Fibroblast of villous mesenchyme (primary cell): ENCODE results near the gene KIAA1671. TPM values are rescaled to one million over a fixed set of nuclear protein-coding genes. Genes with fewer than 3 reads are reported as not detected.

ENCODE experiments used
- DNase-seq: peaks from one replicate; pipeline ENCODE4 v3.0.0-alpha.2; 2010; ENCODE audit warnings: low read depth
- H3K4me3 ChIP-seq: 2 replicates; pipeline ENCODE4 v1.5.1; 2011; ENCODE audit warnings: low read depth, mild to moderate bottlenecking, low read length
- total RNA-seq: library from RNA; depleted of rRNA; stranded (reverse); fragments of >200 nt; gene quantifications from 2 replicates; pipeline ENCODE4 v1.2.3, GENCODE V29; 2012
- TF ChIP-seq, protein P1 (sequence below): IDR thresholded peaks from 2 replicates; pipeline ENCODE4 v1.5.1; 2012; ENCODE audit warnings: low read depth, mild to moderate bottlenecking, low read length; ENCODE audit not compliant: insufficient read depth

KIAA1671 gene
- total RNA-seq, 1 donor, result 3.5 TPM

DNA sequence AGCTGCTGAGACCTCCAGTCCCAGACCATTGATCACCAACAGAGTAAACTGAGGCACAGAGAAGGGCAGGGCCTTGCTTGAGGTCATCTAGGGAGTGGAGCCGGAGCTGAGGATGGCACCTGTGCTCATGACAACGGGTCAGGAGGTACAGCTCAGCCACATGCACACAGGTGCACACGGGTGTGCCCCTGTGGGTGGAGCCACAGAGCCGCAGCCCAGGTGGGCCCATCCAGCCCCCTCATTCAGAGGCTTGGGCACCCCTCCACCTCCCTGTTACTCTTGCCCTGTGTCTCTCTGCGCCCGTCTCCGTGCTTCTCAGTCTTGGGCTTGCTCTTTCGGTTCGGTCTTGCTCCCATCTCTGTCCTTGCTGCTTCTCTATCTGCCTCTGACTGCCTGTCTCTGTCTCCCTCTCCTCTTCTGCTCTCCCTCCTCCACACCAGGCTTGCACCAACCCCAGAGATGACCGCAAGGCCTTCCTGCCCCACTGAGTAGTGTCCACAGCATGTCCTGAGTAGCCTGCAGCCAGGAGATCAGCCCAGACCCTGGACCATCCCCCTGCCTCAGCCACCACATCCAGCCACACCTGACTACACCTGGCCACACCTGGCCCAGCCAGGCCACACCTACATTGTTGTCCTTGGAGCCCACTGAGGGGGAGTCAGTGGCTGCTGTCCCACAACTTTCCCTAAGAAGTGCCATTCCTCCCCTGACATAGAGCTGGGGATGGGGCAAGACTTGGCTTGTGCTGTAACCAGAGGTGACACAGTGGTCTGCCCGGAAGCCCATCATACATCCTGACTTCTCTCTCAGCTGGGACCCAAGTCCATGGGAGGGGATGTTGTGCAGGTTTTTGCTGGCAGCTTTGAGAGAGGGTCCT is 207.8 kb downstream of the KIAA1671 start:
- TF ChIP-seq, protein P1, sequence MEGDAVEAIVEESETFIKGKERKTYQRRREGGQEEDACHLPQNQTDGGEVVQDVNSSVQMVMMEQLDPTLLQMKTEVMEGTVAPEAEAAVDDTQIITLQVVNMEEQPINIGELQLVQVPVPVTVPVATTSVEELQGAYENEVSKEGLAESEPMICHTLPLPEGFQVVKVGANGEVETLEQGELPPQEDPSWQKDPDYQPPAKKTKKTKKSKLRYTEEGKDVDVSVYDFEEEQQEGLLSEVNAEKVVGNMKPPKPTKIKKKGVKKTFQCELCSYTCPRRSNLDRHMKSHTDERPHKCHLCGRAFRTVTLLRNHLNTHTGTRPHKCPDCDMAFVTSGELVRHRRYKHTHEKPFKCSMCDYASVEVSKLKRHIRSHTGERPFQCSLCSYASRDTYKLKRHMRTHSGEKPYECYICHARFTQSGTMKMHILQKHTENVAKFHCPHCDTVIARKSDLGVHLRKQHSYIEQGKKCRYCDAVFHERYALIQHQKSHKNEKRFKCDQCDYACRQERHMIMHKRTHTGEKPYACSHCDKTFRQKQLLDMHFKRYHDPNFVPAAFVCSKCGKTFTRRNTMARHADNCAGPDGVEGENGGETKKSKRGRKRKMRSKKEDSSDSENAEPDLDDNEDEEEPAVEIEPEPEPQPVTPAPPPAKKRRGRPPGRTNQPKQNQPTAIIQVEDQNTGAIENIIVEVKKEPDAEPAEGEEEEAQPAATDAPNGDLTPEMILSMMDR, result no peak
- H3K4me3 ChIP-seq, result no peak overlapping the region
- no peak for DNase-seq

DNA sequence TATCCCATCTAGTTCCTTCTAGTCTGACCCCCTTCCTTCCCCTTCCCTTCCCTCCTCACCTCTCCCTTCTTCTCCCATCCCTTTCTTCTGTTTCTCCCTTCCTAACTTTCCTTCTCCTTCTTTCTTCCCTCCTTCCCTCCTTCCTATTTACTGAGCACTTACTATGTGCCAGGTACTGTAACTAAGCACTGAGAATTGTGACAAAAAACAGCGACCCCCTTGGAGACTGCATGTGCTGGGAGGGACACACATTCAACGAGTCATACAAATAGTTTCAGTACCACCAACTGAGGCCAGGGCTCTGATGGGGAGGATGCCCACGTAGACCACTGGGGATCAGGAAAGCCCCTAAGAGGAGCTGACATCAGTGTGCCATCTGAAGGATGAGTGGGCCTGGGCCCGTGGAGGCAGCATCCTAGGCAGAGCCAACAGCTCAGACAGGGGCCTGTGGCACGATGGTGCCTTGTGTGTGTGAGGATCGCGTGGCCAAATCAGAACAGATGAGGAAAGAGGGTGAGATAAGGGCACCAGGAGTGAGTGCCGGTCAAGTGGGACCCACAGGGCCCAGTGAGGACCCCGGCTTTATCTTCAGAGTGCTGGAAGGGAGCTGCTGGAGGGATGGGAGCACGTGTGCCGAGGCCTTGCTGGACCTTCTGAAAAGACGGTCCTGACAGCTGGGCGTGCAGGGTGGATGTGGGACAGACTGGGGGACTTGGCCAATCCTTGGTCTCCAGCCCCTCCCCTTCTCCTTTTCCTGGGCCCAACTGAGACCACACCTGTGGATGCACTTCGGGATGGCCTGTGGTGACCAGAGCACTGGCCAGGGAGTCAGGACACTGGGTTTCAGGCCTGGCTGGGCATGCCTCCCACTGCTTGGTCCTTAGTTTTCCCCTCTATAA is 208.8 kb downstream of the KIAA1671 start:
- no peak for DNase-seq
- TF ChIP-seq, protein P1, result no peak

DNA sequence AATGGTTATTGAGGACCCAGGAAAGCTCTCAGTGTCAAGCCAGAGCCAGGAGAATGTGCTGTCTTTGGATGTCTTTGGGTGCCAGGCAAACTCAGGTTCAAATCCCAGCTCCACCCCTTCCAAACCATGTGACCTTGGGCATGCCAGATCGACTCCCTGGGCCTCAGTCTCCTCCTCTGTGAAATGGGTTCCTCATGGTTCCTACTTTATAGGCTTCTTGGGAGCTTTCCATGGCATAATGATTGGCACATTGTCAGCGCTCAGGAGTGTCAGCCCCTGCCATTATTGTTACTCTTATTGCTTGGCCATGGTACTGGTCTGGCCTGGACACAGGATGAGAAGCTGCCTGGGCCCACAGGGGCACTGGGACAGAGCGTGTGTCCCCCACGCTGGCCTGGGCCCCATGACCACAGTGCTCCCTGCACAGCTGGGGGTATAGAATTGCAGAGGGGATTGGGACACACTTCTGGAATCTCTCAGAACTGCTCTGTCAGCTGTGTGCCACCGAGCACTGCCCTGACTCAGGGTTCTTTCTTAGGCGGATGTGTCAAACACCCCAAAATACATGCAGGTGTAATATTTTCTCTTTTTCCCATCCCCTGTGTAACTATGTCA is 209.5 kb downstream of the KIAA1671 start:
- TF ChIP-seq, protein P1, result no peak
- no peak for DNase-seq
- no peak overlapping the region for H3K4me3 ChIP-seq

More for the DNA sequence above, 208.8 kb downstream of the KIAA1671 start:
- H3K4me3 ChIP-seq, result no peak overlapping the region

DNA sequence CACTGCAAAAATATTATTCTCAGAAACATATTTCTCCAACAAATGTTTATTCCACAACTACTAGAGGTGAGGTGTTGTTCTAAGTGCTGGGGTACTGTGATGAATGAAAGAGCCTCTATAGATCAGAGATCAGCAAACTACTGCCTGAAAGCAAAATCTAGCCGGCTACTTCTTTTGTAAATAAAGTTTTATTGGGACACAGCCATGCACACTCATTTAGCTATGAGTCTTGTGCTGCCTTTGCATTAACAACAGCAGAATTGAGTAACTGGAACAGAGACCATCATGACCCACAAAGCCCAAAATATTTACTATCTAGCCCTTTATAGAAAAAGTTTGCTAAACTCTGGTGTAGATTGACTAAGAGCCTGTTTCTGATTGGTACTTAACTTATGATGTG is 210.0 kb downstream of the KIAA1671 start:
- H3K4me3 ChIP-seq, result no peak overlapping the region
- TF ChIP-seq, protein P1, result no peak
- DNase-seq, result no peak

DNA sequence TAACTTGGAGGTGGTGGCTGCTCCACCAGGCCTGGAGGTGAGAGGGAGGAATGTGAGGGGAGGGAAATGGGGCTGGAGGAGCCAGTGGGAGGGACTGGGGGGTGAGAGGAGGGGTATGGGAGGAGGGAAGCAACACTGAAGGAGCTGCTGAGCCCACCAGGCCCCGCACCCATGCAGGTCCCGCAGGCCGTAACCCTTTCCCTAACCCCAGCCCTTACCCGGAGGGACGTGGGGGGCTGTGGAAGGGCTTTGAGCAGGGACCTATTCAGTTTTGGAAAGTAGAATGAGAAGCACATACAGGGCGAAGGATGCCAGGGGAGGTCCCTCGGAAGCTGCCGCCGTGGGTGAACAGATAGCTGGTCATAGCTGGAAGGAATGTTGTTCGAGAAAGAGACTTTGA is 213.3 kb downstream of the KIAA1671 start:
- TF ChIP-seq, protein P1, result no peak
- H3K4me3 ChIP-seq, result no peak overlapping the region
- no peak for DNase-seq

DNA sequence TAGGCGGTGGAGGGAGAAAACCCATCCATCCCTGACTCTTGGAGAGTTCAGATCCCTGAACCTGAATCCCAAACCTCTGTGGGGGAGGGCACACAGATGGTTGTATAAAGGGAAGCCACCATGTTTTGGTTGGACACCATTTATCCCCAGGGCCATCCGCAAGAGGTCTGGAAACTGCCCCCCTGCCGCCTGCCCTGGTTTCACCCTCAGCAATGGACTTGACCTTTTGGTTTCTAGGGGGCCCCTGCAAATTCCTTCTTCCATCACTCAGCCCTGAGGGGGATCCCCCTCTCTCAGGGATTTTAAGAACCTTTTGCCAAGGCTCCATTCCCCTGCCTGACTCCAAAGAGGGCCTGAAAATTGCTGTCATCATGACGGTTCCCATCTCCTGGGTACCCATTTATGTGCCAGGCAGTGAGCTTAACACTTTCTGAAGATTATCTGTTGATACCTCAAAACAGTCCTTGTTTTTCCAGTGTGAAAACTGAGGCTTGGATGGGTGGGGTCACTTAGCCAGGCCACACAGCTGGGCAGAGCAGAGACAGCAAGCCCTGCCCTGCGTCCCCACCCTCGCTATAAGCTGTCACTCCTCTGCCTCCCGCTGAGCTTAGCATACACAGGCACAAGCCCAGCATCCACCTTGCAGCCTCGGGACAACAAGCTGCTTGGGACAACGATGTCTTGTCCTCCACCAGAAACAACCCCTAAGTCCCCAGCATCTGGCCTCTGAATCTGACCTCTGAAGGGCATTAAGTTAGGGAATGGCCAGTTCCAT is 213.9 kb downstream of the KIAA1671 start:
- DNase-seq, result no peak
- TF ChIP-seq, protein P1, result no peak
- no peak overlapping the region for H3K4me3 ChIP-seq
